CD1c-positive myeloid dendritic cell (primary cell): Measurements from ENCODE around the gene CTNNBL1.
"Not testable (repeated sequence)": the region's sequence is repeated elsewhere in the genome, so short reads cannot be mapped to it uniquely, and the experiment has no call there.

ENCODE experiments used
- DNase-seq: peaks from one replicate; pipeline ENCODE4 v3.0.0-alpha.2; 2016; ENCODE audit errors: extremely low spot score

Gene CTNNBL1, protein sequence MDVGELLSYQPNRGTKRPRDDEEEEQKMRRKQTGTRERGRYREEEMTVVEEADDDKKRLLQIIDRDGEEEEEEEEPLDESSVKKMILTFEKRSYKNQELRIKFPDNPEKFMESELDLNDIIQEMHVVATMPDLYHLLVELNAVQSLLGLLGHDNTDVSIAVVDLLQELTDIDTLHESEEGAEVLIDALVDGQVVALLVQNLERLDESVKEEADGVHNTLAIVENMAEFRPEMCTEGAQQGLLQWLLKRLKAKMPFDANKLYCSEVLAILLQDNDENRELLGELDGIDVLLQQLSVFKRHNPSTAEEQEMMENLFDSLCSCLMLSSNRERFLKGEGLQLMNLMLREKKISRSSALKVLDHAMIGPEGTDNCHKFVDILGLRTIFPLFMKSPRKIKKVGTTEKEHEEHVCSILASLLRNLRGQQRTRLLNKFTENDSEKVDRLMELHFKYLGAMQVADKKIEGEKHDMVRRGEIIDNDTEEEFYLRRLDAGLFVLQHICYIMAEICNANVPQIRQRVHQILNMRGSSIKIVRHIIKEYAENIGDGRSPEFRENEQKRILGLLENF

DNA sequence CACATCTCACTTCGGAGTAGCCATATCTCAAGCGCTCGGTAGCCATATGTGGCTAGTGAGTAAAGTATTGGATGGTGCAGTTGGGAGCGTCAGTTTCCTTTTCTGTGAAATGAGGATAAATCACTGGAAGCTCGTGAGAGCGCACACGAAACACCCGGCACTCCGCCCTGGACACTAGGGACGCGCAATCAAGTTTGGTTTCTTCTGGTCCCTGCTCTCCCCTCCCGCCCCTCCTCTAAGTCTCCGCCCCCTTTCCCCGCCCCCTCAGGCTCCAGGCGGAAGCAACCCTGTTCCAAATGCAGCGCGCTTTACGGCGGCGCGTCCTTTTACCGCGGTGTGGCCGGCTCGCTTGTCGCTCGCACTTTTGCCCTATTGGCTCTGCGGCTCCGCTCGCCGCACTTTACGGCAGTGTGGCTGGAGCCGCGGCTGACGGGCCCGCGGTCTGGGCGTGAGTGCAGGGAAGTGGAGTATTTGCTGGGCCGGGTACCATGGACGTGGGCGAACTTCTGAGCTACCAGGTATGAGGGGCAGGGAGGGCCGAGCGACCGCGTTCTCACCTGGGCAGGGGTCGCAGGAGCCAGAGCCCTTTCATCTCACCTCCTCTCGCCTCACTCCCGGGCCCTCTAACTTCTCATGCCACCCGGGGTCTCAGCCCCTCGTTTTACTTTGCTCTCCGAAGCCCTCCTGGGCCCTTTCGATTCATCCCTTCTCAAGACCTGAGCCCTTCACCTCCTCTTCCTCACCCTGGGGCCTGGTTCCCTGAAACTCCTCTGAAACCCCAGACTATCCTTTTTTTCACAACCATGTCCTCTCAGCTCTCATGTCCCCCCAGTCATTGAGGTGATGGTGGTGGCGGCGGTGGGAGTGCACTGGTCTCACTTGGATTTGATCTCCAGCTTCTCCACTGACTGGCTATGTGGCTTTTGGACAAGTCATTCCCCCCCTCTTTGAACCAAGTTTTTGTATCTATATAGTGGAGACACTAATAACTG is at the start of gene CTNNBL1:
TSS of gene CTNNBL1 (plus strand) at position 396 of the 992 bp plus-strand sequence. CDS start at position 489, 93 bp downstream.
- peak; percentile 99 for DNase-seq

DNA sequence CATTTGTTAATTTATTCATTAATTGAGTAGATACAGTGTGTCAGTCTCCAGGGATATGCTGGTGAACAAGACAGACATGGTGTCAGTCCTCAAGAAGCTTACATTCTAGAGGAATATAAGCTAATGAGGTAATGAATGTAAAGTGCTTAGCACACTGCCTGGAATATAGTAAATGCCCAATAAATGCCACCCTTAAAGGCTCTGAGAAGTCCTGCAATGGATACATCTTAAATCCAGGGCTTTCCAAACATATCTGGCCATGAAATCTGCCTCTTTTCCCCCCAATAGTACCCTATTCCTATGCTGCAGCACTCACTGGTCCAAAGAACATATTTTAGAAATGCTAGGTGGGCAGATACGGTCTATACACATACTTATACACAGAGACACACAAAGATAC is 49.2 kb upstream of the CTNNBL1 start:
- no peak for DNase-seq

DNA sequence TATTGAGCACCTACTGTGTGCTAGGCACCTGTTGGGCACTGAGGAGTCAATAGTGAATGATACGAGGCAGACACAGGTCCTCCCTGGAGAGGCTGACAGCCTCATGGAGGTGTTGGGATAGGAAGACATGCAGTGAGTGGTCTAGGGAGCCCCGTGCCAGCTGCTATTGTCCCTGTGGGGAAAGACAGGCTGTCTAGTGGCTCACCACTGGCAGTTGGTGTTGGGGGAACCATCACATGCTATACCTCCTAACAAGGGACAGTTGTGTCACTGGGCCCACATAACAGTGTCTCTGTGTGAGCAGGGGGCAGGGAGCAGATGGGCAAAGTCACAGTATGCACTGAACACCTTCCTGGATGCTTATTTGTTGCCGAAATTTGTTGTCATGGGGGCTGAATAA is 45.9 kb upstream of the CTNNBL1 start:
- no peak for DNase-seq

- DNase-seq, result no peak
Observed at GRCh38 chr20:37649017-37649416, 44.8 kb upstream of the CTNNBL1 start.

- no peak for DNase-seq
Observed at GRCh38 chr20:37649676-37650370, 44.0 kb upstream of the CTNNBL1 start.

DNA sequence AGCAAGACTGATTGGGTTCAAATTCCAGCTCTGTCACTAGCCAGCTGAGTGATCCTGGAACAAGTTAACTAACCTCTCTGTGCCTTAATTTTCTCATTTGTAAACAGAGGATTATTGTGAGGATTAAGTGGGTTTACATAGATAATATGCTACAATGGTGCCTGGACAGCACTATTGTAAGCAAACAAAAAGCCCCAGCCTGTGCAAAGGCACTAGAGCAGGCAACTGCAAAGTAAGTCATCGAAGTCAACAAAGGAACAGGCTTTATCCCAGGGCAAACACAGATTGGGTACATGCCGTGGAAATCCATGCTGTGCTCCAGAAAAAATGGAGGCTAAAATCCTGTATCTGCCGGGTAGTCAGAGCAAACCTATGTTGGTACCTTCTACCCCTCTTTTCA is 43.2 kb upstream of the CTNNBL1 start:
- no peak for DNase-seq

- peak; percentile 8 for DNase-seq
Observed at GRCh38 chr20:37651932-37652331, 41.9 kb upstream of the CTNNBL1 start.

- no peak for DNase-seq
Observed at GRCh38 chr20:37656945-37657344, 36.9 kb upstream of the CTNNBL1 start.

DNA sequence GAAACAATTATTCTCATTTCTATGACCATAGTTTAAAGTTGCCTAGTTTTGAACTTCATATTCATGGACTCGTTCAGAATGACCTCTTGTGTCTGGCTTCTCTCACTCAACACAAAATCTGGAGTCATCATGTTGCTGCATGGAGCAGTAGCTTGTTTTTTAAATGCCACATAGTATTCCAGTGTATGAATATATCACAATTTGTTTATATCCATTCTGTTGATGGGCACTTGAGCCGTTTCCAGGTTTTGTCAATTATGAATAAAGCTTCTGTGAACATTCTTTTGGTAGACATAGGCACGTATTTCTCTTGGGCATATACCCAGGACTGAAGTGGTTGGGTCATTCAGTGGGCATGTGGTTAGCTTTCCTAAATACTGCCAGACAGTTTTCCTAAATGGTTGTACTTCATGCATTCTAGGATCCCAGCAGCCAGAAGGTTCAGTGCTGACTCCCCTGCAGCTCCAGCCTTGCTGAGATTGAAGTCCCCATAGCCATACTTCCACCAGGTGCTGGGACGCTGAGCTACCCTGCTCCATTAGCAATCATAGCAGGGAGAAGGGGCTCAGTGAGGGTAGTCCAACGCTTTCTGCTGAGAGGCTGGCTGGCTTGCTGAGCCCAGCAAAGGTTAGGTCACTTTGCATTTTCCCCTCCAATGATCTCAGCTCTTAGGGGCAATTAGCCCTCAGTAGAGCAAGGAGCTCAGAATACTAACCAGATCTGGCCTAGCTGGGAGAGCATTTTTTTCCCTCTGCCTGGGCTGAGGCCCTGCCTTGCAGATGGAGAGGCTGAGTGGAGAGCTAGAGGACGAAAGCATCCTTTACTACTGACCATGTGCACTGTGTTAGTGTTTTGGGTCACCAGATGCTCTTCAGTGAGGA is 35.7 kb upstream of the CTNNBL1 start:
- no peak for DNase-seq

- no peak for DNase-seq
Observed at GRCh38 chr20:37661519-37661918, 32.3 kb upstream of the CTNNBL1 start.

GRCh38 chr20:37662308-37662707 is 31.5 kb upstream of the CTNNBL1 start:
- DNase-seq, result no peak

GRCh38 chr20:37664595-37664994 is 29.2 kb upstream of the CTNNBL1 start:
- not testable (repeated sequence) for DNase-seq

- no peak for DNase-seq
Observed at GRCh38 chr20:37668166-37668565, 25.7 kb upstream of the CTNNBL1 start.

- peak; percentile 4 for DNase-seq
Observed at GRCh38 chr20:37669062-37669772, 24.6 kb upstream of the CTNNBL1 start.

DNA sequence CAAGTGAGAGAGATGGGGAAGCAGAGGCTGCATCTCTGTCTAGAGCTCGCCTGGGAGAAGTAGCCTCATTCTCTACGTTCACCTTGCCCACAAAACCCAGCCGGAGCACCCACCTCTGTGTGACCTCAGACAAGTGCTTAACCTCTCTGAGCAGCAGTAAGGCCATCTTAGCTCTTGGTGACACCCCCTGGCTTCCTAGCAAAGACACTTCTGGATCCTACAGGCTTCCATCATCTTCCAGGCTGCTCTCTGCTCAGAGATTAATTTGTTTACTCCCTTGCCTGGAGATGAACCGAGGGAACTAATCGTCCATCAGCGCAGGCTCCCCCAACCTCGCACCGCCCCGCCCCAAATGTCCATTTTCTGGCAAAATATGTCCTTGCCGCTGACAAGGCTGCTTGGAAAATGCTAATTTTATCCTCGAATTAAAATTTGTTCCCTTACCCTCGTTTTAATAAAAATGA is 24.0 kb upstream of the CTNNBL1 start:
- no peak for DNase-seq

GRCh38 chr20:37670351-37670791 is 23.5 kb upstream of the CTNNBL1 start:
- no peak for DNase-seq

GRCh38 chr20:37672143-37672542 is 21.7 kb upstream of the CTNNBL1 start:
- no peak for DNase-seq

GRCh38 chr20:37673444-37673843 is 20.4 kb upstream of the CTNNBL1 start:
- DNase-seq, result no peak

GRCh38 chr20:37676440-37676839 is 17.4 kb upstream of the CTNNBL1 start:
- DNase-seq, result no peak
